GM12892 (cell line): ENCODE results near the gene CDC14B.

Experiments used
- POLR2A ChIP-seq: IDR thresholded peaks from 2 replicates; pipeline ENCODE4 v1.6.1; 2011; ENCODE audit warnings: low read depth, low read length, control low read depth
- POLR2AphosphoS5 ChIP-seq: IDR thresholded peaks from 2 replicates; pipeline ENCODE4 v1.6.1; 2011; ENCODE audit warnings: low read depth, low read length, control low read depth
- TAF1 ChIP-seq: IDR thresholded peaks from 2 replicates; pipeline ENCODE4 v1.6.1; 2011; ENCODE audit warnings: low read depth, mild to moderate bottlenecking, control low read depth, low read length, borderline replicate concordance

- TF ChIP-seq POLR2AphosphoS5 (no peak), POLR2A (no peak), TAF1 (no peak)
These were observed 45.2 kb downstream of the CDC14B start for GRCh38 chr9:96574455-96574854.
